Measurements from ENCODE around the gene USP25. TPM values are rescaled to one million over a fixed set of nuclear protein-coding genes. Genes with fewer than 3 reads are reported as not detected.

USP25 gene
- total and polyA plus RNA-seq, 2 of the 8 experiments (the other 6 are each of a cell fraction or from before 2014, with no cell fraction given) = 11.2 to 48.1 TPM

DNA sequence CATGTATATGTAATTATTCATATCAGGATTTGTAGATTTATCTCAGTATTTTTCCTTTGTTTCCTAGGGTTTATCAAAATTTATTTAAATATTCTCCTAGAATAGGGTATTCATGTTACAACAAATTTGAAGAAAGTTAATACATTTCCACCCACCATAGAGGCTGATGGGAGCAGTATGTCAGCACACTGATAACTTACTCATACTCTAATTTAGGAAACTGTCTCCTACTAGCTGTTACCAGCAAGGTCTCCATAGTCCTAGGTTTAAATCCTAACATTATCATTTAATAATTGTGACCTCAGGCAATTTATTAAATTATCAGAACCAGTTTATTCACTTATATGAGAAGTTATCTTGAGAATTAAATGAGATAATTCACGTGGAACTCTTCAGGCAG is 127.0 kb downstream of the USP25 start (continued):
- TF ChIP-seq, protein P1, sequence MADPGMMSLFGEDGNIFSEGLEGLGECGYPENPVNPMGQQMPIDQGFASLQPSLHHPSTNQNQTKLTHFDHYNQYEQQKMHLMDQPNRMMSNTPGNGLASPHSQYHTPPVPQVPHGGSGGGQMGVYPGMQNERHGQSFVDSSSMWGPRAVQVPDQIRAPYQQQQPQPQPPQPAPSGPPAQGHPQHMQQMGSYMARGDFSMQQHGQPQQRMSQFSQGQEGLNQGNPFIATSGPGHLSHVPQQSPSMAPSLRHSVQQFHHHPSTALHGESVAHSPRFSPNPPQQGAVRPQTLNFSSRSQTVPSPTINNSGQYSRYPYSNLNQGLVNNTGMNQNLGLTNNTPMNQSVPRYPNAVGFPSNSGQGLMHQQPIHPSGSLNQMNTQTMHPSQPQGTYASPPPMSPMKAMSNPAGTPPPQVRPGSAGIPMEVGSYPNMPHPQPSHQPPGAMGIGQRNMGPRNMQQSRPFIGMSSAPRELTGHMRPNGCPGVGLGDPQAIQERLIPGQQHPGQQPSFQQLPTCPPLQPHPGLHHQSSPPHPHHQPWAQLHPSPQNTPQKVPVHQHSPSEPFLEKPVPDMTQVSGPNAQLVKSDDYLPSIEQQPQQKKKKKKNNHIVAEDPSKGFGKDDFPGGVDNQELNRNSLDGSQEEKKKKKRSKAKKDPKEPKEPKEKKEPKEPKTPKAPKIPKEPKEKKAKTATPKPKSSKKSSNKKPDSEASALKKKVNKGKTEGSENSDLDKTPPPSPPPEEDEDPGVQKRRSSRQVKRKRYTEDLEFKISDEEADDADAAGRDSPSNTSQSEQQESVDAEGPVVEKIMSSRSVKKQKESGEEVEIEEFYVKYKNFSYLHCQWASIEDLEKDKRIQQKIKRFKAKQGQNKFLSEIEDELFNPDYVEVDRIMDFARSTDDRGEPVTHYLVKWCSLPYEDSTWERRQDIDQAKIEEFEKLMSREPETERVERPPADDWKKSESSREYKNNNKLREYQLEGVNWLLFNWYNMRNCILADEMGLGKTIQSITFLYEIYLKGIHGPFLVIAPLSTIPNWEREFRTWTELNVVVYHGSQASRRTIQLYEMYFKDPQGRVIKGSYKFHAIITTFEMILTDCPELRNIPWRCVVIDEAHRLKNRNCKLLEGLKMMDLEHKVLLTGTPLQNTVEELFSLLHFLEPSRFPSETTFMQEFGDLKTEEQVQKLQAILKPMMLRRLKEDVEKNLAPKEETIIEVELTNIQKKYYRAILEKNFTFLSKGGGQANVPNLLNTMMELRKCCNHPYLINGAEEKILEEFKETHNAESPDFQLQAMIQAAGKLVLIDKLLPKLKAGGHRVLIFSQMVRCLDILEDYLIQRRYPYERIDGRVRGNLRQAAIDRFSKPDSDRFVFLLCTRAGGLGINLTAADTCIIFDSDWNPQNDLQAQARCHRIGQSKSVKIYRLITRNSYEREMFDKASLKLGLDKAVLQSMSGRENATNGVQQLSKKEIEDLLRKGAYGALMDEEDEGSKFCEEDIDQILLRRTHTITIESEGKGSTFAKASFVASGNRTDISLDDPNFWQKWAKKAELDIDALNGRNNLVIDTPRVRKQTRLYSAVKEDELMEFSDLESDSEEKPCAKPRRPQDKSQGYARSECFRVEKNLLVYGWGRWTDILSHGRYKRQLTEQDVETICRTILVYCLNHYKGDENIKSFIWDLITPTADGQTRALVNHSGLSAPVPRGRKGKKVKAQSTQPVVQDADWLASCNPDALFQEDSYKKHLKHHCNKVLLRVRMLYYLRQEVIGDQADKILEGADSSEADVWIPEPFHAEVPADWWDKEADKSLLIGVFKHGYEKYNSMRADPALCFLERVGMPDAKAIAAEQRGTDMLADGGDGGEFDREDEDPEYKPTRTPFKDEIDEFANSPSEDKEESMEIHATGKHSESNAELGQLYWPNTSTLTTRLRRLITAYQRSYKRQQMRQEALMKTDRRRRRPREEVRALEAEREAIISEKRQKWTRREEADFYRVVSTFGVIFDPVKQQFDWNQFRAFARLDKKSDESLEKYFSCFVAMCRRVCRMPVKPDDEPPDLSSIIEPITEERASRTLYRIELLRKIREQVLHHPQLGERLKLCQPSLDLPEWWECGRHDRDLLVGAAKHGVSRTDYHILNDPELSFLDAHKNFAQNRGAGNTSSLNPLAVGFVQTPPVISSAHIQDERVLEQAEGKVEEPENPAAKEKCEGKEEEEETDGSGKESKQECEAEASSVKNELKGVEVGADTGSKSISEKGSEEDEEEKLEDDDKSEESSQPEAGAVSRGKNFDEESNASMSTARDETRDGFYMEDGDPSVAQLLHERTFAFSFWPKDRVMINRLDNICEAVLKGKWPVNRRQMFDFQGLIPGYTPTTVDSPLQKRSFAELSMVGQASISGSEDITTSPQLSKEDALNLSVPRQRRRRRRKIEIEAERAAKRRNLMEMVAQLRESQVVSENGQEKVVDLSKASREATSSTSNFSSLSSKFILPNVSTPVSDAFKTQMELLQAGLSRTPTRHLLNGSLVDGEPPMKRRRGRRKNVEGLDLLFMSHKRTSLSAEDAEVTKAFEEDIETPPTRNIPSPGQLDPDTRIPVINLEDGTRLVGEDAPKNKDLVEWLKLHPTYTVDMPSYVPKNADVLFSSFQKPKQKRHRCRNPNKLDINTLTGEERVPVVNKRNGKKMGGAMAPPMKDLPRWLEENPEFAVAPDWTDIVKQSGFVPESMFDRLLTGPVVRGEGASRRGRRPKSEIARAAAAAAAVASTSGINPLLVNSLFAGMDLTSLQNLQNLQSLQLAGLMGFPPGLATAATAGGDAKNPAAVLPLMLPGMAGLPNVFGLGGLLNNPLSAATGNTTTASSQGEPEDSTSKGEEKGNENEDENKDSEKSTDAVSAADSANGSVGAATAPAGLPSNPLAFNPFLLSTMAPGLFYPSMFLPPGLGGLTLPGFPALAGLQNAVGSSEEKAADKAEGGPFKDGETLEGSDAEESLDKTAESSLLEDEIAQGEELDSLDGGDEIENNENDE (IDR thresholded peaks at IDR 0.05; ENCODE audit: insufficient replicate concordance, low read length) = no peak
- no peak for TF ChIP-seq RXRA (IDR thresholded peaks at IDR 0.05; ENCODE audit: insufficient read depth, low read depth, low read length)

Data from H1 (cell line).